DMS153 (cell line): ENCODE results near the gene LOC101059915.
"Not testable (repeated sequence)": the region's sequence is repeated elsewhere in the genome, so short reads cannot be mapped to it uniquely, and the experiment has no call there.

Source experiments
- DNase-seq: peaks from one replicate; lab custom pipeline; 2025; lab: John Stamatoyannopoulos, UW

The LOC101059915 gene

DNA sequence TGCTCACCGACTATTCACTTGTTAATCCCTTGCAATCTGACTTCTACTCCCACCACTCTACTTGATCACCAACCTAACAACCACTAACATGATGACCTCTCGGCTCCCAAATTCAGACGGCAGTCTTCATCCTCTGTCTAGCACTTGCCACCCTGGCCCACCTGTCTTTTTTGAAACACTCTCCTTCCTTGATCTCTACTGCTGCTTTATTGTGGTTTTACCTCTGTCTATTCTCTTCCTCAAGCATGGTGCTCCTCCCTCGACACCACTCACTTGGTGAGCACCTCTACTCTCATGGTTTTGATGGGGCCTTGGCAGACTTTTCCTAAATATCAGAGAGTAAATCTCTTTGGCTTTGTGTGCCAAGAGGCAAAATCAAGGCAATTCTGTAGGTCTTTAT lies 27.3 kb upstream of the LOC101059915 start:
- no peak for DNase-seq

DNA sequence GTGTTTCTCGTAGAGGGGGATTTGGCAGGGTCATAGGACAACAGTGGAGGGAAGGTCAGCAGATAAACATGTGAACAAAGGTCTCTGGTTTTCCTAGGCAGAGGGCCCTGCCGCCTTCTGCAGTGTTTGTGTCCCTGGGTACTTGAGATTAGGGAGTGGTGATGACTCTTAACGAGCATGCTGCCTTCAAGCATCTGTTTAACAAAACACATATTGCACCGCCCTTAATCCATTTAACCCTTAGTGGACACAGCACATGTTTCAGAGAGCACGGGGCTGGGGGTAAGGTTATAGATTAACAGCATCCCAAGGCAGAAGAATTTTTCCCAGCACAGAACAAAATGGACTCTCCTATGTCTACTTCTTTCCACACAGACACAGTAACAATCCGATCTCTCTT lies 22.9 kb upstream of the LOC101059915 start:
- DNase-seq = not testable (repeated sequence)

DNA sequence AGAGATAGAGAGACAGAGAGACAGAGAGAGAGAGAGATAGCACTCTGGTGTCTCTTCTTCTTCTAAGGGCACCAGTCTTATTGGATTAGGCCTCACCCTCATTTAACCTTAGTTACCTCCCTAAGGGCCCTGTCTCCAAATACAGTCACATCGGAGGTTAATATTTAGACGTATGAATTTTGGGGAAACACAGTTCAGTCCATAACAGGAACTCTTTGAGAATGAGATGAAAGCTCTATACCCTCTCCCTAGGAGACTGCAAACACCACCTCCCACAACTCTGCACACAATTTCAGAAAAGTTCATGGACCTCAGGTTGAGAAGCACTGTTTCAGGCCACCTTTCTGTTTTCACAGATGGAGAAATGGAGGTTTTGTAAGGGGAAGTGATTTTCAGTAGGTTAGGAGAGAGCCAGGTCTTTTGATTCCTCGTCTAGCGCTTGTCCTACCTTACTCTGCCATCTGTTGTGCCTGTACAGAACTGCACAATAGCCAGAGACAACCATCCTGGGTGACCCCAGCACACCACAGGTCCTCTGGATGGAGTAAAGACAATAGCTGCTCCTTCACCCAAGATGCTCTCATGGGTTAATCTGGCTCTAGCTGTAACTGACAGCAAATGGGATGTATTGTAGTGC lies 16.9 kb upstream of the LOC101059915 start:
- DNase-seq = no peak

DNA sequence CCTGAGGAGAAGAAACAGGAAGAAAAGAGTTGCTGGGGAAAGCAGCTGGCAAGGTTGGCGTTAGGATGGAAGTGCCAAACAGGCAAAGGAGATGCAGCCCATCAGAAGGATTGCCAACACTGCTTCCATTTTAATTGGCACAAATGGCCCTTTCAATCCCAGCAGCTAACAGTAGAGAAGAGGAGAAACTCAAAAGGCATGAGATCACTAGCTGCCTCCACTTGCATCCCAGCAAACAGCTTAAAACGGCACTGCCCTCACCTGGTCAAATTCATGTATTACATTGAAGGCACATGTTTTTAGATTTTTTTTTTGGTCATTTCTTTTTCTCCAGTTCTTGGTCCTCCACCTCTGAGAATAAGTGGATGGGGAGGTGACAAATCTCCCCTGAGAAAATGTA lies 14.9 kb upstream of the LOC101059915 start:
- DNase-seq = no peak

DNA sequence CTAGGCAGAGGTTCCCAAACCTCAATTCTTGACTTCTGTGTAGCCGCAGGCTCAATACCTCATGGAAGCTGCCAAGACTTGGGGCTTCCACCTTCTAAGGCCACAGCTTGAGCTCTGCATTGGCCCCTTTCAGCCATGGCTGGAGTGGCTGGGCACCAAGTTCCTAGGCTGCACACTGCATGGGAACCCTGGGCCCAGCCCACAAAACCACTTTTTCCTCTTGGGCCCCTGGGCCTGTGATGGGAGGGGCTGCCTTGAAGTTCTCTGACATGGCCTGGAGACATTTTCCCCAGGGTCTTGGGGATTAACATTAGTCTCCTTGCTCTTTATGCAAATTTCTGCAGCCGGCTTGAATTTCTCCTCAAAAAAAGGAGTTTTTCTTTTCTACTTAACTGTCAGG lies 14.0 kb upstream of the LOC101059915 start:
- DNase-seq = no peak

DNA sequence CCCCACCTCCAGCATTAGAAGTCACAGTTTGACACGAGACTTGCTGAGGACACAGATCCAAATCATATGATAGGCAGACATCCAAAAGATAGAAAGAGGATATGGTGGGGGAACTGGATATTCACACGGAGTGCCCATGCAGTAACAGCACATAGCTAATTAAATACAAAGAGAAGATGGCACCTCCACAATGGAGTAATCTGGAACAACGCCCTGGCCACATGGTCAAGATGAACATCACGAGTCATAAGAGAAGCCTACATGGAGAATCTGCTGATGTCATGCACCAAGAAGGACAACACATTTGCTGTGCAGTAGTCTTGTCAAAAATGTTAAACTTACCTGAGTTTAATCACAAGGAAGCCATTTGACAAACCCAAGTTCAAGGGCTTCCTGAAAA lies 10.1 kb upstream of the LOC101059915 start:
- no peak for DNase-seq

DNA sequence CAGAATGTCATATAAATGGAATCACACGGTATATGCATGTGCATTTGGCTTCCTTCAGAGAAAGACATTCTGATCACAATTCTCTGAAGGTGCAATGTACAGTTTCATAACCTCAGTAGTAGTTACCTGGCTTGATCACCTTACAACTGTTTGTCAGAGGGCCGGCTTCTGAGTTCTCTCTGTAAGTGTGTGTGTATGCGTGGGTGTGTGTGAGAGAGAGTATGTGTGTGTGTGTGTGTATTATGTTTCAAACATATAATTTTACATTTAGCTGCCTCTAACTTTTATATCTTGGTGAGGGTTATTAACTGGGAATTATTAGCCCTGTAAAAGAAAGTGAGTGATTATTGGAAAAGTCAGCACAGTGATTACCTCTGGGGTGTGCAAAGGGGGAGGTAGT lies 8.0 kb upstream of the LOC101059915 start:
- DNase-seq = no peak

DNA sequence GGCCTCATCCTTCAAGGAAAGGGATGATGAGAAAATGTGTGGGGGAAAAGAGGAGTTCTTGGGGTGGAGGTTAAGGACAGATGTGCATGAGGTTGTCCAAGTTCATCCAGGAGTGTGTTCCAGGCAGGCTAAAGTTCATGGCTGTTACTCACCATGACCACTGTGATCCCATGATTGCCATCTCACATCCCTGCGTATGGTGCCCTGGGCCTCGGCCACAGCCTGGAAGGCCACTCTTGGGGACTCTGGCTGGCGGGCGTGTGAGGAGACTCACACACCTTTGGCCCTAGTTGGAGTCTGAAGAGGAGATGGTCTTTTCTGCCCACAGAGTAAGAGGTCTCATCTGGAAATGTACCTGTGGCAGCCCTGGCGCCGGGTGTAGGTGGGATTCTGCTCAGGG lies 7.4 kb upstream of the LOC101059915 start:
- no peak for DNase-seq

DNA sequence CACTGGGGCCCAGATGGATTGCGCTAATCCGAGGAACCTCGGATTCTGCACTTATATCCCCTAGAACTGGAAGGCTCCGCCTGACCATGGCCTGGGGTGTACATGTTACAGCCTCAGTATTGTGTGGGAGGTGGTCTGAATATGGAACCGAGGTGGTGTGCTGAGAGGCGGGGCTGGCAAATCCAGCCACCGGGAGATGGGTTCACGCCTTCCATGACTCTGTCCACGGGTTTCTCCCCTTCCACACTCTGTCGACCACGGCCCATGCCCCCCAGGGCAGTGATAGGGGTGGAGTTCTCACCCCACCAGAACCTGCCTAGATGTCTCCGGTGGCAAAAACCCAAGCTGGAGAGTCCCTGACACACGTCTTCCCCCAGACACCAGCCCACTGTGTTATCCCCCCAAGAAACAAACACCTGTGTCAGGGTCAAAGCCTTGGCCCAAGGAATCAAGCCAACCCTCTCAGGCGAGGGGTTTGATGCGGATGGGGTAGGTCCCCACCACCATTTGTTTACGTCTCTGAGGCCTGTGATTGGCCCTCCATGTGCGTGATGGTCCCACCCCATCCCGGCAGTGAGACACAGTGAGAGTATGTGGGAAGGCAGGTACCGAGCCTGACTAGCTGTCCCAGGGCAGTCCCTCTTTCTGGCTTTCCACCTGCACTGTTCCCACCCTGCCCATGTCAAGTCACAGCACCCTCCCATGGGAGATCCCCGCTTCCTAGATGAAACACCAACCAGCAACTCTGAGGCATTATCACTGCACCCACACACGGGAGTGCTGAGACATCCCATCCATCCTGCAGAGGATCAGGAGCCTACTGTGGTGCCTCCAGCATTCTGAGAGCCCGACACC lies 6.6 kb upstream of the LOC101059915 start:
- DNase-seq = no peak

DNA sequence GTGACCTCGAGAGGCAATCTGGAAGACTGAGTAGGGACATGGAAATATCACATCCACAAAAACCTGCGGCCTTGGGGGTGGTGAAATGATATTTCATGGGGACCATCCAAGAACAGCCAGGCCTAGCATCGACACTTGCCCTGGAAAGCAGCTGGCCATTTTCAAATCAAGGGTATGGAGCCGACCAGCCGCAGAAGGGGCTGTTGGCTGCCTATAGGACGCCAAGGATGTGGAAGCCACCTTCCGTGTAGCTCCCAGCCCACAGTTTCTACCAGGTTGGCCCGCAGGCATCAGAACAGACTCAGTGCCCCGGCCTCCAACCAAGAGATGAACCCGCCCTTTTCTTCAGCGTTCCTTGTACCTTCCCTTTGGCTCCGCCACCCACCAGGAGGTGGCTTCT lies 5.4 kb upstream of the LOC101059915 start:
- no peak for DNase-seq

DNA sequence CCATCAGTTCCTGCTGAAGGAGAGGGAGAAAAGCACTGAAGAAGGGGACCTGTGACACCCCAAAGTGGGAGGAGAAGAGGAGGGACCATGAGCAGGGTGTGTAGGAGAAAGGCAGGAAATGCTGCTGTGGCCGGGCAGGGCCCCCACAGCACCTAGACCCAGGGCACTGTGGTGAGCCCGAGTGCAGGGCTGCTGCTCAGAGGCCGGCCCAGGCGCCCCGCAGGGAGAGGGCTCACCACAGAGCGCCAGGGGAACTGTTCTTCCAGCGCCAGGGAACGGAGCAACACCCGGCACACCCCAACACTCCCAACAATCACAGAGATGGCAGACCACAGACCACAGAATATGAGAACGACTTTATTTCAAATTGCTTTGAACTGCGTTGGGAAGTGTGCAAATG lies 4.7 kb upstream of the LOC101059915 start:
- DNase-seq = not testable (repeated sequence)

DNA sequence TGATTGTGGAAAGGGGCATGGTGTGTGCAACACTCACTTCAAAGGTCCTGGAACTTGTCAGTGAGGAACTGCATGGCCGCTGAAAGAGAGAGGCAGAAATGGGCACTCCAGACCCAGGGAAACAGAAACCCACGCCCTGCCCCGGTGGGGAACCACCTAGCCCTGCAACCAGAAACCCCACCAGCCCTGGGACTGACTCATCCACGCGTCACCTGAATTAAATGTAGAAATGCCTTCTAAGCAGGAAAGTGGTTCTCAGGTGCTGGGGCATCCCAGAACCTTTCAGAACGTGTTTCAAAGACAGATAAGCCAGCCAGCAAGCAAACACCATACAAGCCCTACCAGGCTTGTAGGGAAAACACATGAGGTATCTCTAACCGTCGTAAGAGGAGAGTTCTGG lies 4.1 kb upstream of the LOC101059915 start:
- DNase-seq = not testable (repeated sequence)

DNA sequence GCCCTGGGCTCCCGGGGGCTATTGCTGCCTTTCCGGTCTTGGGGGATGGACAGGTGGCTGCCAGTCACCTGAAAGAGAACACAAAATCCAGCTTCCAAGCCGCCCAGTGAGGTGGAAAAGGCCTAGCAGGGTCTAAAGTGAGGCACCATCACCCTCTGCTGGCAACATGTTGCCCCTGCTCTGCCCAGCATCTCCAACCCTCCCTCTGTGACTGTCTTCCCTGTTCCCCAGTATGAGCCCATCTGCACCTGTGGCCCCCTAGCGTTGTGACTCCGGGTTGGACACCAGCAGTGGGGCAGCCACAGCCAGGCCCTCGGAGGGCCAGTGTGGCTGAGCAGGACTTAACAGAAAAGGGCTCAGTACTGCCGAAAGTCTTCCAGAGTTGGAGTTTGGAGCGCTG lies 3.1 kb upstream of the LOC101059915 start:
- not testable (repeated sequence) for DNase-seq

DNA sequence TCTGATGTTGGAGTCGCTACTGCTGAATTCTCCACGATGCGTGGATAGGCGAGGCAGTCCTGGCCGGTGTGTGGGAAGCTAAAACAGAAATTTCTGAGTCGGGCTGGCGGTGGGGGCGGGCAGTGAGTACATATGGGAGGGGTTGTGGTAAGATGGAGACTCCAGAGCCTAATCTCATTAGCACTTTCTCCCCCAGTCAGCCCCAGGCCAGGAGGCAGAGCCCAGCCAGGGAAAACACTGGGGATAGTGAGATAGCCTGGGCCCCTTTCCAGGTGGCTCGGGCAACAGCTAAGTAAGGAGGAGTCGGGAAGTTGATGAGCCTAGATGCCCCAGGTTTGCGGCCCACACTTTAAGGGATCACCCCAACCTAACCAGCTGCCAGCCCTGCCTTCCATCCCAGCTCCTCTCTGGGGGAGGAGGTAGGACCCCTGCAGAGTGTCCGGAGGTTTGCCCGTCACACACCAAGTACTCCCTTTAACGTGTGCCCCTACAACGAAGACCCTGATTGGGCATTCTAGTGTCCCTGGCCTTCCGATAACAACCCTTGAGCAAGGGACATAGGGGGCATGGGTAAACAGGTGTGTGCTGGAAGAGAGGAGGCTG lies 2.4 kb upstream of the LOC101059915 start:
- DNase-seq = no peak

DNA sequence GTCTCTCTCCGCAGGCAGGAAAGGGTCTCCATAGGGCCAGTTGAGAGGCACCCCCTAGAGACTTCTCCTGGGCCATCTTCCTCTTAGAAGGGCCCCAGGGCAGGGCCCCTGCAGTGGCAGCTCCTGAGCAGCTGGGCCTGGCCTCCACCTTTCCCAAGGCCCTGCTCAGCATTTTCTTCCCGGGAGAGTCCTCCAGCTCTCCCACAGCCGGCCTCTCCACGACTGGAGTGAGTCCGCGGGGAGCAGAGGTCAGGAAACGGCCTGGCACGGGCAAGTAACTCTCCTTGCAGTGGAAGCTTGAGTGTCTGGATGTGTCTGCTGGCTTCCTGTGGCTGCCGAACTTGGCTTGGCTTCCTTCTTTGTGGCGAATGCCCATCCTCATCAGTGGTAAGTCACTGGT lies 1.6 kb upstream of the LOC101059915 start:
- no peak for DNase-seq

DNA sequence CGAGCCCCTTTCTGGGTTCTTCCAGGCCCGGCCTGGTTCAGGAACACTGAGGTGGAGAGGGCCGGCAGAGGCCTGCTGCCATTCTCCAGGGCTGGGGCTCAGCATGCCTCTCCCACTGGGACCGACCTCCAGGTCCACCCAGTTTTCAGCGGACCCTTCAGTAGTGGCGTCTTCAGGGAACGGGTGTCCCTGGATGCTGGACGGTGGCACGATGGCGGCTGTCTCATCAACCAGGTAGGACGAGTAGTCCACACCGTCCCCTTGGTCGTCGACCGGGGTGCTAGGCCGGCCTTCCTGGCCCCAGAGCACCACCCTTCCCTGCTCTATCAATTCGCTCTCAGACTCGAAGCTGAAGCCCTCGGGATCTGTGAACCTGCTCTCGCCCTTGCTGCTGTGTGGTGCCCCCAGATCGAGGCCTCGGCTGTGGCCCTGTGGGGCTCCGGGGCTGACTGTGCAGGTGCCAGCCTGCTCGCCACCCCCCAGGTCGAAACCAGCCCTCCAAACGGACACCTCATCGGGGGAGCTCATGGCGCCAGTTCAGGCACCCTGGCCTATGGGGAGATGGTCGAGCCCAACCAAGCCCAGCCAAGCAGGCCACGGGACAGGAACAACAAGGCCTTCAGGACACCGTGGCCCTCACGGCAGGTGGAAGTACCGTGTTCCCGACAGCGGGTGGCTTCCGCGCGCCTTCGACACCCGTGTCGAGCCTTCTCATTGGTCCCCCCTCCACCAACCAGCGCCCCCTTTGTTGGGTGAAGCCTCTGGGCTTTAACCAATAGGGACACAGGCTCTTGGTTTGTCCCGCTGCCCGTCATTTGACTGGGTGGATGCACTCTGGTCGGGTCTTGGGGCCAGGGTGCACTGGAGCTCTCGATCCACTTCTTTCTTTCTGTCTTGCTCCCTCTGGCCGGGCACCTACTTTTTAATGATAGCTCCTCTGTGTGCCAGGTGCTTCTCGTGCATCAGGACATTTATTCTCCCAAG lies 814 bp upstream of the LOC101059915 start:
- DNase-seq = no peak

DNA sequence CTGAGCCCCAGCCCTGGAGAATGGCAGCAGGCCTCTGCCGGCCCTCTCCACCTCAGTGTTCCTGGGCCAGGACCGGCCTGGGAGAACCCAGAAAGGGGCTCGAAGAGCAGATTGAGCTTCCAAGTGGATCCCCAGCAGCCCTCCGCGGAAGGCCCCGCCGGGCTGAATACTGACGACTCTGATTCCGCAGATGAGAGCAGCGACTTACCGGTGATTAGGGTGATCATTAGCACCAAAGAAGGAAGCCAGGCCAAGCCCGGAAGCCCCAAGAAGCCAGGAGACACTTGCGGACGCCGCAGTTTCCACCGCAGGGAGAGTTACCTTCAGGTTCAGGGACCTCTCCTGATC lies 876 bp downstream of the LOC101059915 start:
- DNase-seq = no peak

DNA sequence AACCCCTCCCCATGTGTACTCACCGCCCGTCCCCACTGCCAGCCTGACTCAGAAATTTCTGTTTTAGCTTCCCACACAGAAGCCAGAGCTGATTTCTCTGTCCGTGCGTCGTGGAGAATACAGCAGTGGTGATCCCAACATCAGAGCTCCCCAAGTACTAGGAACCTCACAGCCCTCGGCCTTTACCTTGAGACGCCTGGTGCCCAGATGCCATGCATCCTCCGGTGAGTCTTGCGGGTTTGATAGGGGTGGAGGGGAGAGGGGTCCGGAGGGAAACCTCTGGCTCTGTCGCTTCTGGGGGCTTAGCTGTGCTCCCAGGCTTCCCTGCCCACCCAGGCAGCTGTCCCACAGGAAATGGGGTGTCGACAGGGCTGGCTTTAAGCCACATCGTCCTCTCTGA lies 2.1 kb downstream of the LOC101059915 start:
- no peak for DNase-seq

DNA sequence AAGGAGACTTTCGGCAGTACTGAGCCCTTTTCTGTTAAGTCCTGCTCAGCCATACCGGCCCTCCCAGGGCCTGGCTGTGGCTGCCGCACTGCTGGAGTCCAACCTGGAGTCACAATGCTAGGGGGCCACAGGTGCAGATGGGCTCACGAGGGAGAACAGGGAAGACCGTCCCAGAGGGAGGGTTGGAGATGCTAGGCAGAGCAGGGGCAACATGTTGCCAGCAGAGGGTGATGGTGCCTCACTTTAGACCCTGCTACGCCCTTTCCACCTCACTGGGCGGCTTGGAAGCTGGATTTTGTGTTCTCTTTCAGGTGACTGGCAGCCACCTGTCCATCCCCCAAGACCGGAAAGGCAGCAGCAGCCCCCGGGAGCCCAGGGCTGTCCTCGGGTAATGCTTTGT lies 2.6 kb downstream of the LOC101059915 start:
- DNase-seq = not testable (repeated sequence)

DNA sequence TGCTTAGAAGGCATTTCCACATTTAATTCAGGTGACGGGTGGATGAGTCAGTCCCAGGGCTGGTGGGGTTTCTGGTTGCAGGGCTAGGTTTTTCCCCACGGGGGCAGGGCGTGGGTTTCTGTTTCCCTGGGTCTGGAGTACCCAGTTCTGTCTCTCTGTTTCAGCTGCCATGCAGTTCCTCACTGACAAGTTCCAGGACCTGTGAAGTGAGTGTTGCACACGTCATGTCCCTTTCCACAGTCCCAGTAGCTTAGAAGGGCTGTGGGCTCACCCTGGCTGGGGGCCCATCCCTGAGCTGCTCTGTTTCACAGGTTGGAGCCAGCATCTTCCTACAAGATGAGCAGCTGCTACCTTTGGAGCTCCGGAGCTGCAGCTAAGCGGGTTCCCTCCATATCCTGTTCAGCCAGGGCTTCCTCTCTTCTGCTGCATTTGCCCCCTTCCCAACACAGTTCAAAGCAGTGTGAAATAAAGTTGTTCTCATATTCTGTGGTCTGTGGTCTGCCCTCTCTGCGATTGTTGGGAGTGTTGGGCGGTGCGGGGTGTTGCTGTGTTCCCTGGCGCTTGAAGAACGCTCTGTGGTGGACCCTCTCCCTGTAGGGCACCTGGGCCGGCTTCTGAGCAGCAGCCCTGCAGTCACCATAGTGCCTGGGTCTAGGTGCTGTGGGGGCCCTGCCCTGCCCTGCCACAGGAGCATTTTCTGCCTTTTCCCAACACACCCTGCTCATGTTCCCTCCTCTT lies 3.9 kb downstream of the LOC101059915 start:
- DNase-seq = no peak

DNA sequence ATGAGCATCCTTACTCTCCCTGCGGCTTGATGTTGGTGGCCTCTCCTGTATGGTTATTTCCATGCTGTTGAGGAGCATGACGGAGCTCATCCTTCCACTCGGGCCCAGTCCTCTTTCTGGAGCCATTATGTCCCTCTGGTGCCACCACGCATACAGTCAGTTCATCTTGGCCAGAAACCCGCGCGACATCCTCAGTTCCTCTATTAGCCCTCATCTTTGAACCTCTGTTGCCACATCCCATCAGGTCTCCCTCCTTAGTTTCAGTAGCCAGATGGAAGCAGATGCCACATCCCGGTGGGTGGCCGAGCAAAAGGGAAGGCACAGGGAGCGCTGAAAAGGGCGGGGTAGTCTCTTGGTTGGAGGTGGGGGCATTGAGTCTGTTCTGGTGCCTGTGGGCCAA lies 4.6 kb downstream of the LOC101059915 start:
- no peak for DNase-seq
